Body of pancreas (tissue), 4 donors: ENCODE measurements around the gene CASZ1. TPM values are rescaled to one million over a fixed set of nuclear protein-coding genes. Genes with fewer than 3 reads are reported as not detected.

Experiments
- ATAC-seq: fragments of 150-250 bp; one replicate; pipeline ENCODE4 v1.9.1; 2016
- DNase-seq, 4 donors: peaks; one replicate each; pipeline ENCODE4 v3.0.0-alpha.2; 2019
- H3K27ac ChIP-seq, 4 donors: fragments of 200-600 bp; sonication (generic); 1 replicate in 3 of 4; 2 replicates in 1 of 4; pipeline versions ENCODE4 v1.5.1 to v1.6.1; 2016 to 2019; ENCODE audit warnings: mild to moderate bottlenecking in 1 of 4, mixed read lengths in 1 of 4, moderate library complexity in 1 of 4
- H3K27me3 ChIP-seq, 2 donors: fragments of 200-600 bp; sonication (generic); one replicate each; pipeline ENCODE4 v1.6.0; 2016; ENCODE audit warnings: mild to moderate bottlenecking in 1 of 2
- H3K36me3 ChIP-seq, 2 donors: fragments of 200-600 bp; sonication (generic); replicated peaks in 1 of 2; 2 replicates each; pipeline ENCODE4 v1.5.1; 2016; ENCODE audit warnings: low read depth in 2 of 2; ENCODE audit not compliant: insufficient read depth in 1 of 2
- H3K4me1 ChIP-seq: fragments of 200-600 bp; sonication (generic); one replicate; pipeline ENCODE4 v1.6.0; 2016
- H3K4me3 ChIP-seq, 2 donors: fragments of 200-600 bp; sonication (generic); 1 replicate in 1 of 2; 2 replicates in 1 of 2; pipeline ENCODE4 v1.5.1; 2016 to 2019
- H3K9me3 ChIP-seq, 3 donors: fragments of 200-600 bp; sonication (generic); 1 replicate in 2 of 3; 2 replicates in 1 of 3; pipeline ENCODE4 v1.5.1; 2016
- CTCF ChIP-seq, 7 experiments: fragments of 450-650 bp in 4 of 7; fragments of 200-600 bp in 3 of 7; sonication (generic) in 3 of 7; IDR thresholded peaks; one replicate each; pipeline ENCODE4 v1.5.1; 2016 to 2019; ENCODE audit warnings: antibody characterized with exemption in 7 of 7
- POLR2A ChIP-seq, 3 donors: fragments of 450-650 bp; IDR thresholded peaks; one replicate each; pipeline ENCODE4 v1.6.1; 2016; ENCODE audit warnings: antibody characterized with exemption in 3 of 3, mild to moderate bottlenecking in 2 of 3
- WGBS, 2 donors: methylation state at CpG; one replicate each; pipeline ENCODE4 v1.1.5; 2017; 5-methylcytosine and 5-hydroxymethylcytosine counted together
- intact Hi-C: fragments of 100-400 bp; cut with DNase I; formaldehyde crosslinking; loops from one replicate; pipeline ENCODE4 v1.15.1; 2023
- total RNA-seq, 2 donors: library from RNA; depleted of rRNA; stranded (reverse); fragments of >200 nt; gene quantifications; one replicate each; pipeline ENCODE4 v1.1.0, GENCODE V29; 2016

The CASZ1 gene
- total RNA-seq, 2 donors from 2014 or later: 9.3 to 14.2 TPM

- DNase-seq (peak in 1 of 4 donors; percentile 22), ATAC-seq (no peak)
- intact Hi-C loops: no loop called here
- H3K4me1 ChIP-seq: peaks cover 24% of the 10 kb centered on the region
- no peak overlapping the region for H3K27ac ChIP-seq
- 84 to 87% methylated on average over 6 to 17 of the region's 17 CpGs for WGBS, 2 donors
- H3K27me3 ChIP-seq: no peaks in the 10 kb centered on the region
- TF ChIP-seq POLR2A (IDR thresholded peaks at IDR 0.05) (no peak), CTCF (IDR thresholded peaks at IDR 0.05) (no peak)
- no peaks in the 10 kb centered on the region for H3K36me3 ChIP-seq
- H3K4me3 ChIP-seq: no peak overlapping the region
- H3K9me3 ChIP-seq: no peaks in the 10 kb centered on the region
These were observed 22.1 kb upstream of the CASZ1 start for GRCh38 chr1:10818262-10819197.

GRCh38 chr1:10816743-10817369, 20.4 kb upstream of the CASZ1 start:
- ATAC-seq (no peak), DNase-seq (no peak)
- intact Hi-C loops: no loop called here
- Histone ChIP-seq H3K9me3 (no peaks in the 10 kb centered on the region), H3K27ac (no peak overlapping the region), H3K4me3 (no peak overlapping the region), H3K36me3 (no peaks in the 10 kb centered on the region), H3K4me1 (peaks cover 24% of the 10 kb centered on the region), H3K27me3 (no peaks in the 10 kb centered on the region)
- WGBS, 2 donors: 90 to 93% methylated on average over 10 to 13 of the region's 13 CpGs
- TF ChIP-seq POLR2A (IDR thresholded peaks at IDR 0.05): no peak
- TF ChIP-seq CTCF (IDR thresholded peaks at IDR 0.05): no peak

- H3K9me3 ChIP-seq: no peaks in the 10 kb centered on the region
- TF ChIP-seq CTCF (IDR thresholded peaks at IDR 0.05): no peak
- TF ChIP-seq POLR2A (IDR thresholded peaks at IDR 0.05): no peak
- no peaks in the 10 kb centered on the region for H3K36me3 ChIP-seq
- H3K27ac ChIP-seq: peak overlapping the region in 2 of 4 donors; percentile 75 to 80
- ATAC-seq (no peak), DNase-seq (no peak)
- intact Hi-C loops: no loop called here
- no peak overlapping the region for H3K4me3 ChIP-seq
- no peaks in the 10 kb centered on the region for H3K27me3 ChIP-seq
- WGBS, 2 donors: 78 to 82% methylated on average over 7 of the region's 7 CpGs
- H3K4me1 ChIP-seq: peaks cover 24% of the 10 kb centered on the region
These were observed 19.8 kb upstream of the CASZ1 start for GRCh38 chr1:10816233-10816632.

GRCh38 chr1:10815858-10816195, 19.4 kb upstream of the CASZ1 start:
- no peak for TF ChIP-seq CTCF (IDR thresholded peaks at IDR 0.05)
- no peak for TF ChIP-seq POLR2A (IDR thresholded peaks at IDR 0.05)
- 58 to 63% methylated on average over 5 of the region's 5 CpGs for WGBS, 2 donors
- Histone ChIP-seq H3K27me3 (no peaks in the 10 kb centered on the region), H3K4me1 (peaks cover 24% of the 10 kb centered on the region), H3K36me3 (no peaks in the 10 kb centered on the region), H3K4me3 (no peak overlapping the region), H3K27ac (peak overlapping the region; percentile 75 to 86 (median 78)), H3K9me3 (no peaks in the 10 kb centered on the region)
- DNase-seq (peak; percentile 49 to 69 (median 58)), ATAC-seq (peak; percentile 62)
- intact Hi-C loops: no loop called here
